ENCODE measurements around the gene TMEM212. TPM values are rescaled to one million over a fixed set of nuclear protein-coding genes. Genes with fewer than 3 reads are reported as not detected.
"Not testable (repeated sequence)": the region's sequence is repeated elsewhere in the genome, so short reads cannot be mapped to it uniquely, and the experiment has no call there.

The TMEM212 gene
- total RNA-seq, 1 experiment from 2014 or later: 0.05 TPM

DNA sequence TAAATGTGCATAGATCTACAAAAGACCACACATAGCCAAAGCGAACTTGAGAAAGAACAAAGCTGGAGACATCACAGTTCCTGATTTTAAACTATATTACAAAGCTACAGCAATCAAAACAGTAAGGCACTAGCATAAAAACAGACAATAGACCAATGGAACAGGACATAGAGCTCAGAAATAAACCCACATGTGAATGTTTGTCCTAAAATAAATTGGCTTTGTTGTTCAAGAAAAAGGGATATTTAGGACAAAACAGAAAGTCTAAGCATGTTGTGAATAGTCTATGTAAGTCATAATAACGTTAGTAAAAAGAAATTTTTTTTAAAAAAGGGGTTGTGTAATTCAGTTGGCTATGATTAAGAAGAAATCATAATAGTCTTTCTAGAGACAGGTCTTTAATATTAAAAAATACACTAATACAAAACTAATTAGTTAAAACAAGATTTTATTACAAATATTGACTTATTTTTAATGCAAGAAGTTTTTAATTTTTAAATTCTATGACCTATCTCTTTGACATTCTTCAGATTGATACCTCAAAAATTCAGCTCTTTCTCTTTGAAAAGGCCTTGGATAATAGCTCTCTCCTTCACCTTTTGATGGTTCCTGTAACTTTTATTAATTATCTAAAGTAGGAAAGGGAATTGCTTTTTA is 11.6 kb downstream of the TMEM212 start:
- DNase-seq (ENCODE audit: low spot score): no peak

DNA sequence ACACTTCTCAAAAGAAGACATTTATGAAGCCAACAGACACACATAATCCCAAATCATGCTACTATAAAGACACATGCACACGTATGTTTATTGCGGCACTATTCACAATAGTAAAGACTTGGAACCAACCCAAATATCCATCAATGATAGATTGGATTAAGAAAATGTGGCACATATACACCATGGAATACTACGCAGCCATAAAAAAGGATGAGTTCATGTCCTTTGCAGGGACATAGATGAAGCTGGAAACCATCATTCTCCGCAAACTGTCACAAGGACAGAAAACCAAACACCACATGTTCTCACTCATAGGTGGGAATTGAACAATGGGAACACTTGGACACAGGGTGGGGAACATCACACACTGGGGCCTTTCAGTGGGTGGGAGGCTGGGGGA is 15.6 kb downstream of the TMEM212 start:
- not testable (repeated sequence) for DNase-seq (ENCODE audit: low spot score)

DNA sequence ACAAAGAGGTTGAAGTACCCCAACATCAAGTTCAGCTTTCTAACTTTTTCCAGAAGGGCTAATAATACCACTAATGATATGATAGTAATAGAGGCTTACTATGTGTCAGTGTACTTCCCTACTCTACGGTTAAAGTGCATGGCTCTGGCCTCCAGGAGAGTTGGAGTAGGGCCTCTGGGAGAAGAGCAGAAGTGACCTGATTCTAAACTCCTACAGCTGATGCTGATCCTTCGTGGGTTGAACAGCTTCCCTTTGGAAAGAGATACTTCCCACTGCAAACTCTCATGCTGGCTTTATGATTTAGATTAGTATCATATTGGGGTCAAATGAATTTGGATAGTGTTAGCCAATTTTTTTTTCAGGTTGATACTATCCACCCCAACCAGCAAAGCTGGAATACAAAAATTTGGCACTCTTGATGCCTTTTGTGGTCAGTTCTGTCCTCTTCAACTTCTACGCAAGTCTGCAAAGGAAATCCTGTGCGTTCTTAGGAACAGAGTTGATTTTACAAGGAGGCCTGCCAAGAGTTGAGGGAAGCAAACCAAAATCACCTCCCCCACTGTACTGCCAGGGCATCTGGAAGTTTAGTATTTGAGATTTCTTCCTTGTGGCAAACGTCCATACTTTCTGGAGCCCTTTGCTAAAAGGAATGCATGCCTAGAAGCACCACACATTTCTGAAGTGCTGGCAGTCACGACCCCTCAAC is 17.8 kb downstream of the TMEM212 start:
- DNase-seq (ENCODE audit: low spot score): no peak

DNA sequence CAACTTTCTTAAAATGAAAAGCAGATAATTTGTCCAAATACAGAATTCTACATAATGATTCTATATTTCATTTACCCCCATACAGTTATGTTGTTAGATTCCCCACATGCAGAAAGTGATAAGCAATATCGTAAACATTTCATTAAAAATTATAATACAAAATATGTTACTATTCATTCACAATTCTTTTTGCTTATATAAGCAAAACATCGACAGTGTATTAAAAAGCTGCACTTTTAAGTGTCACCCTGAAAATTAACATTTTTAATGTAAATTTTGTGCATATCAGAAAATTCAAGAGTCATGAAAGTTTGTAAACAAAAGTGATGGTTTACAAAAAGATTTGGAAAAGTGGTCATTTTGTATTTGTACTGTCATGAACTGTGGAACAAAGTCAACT is 19.2 kb downstream of the TMEM212 start:
- no peak for DNase-seq (ENCODE audit: low spot score)

DNA sequence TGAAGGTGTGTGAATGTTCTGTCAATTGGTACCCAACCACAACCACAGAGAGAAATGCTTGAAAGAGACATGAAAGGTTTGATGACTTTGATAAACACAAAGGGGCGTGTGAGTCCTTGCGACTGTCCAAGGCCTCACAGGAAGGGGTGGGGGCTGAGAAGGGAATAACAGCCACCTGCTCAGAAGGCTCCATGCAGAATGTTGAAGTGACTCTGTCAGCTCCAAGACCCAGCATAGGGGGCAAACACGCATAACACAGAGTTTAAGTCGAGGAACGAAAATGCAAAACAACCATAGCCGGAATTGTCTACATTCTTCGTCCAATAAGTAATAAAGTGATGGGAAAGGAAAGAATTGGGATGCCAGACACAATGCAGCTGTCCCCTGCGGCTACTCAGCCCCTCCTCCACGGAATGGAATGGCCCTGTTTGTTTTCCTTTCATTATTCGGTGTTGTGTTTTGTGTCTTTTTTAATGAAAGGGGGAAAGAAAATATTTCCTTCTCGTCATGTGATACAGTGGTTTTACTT is 19.9 kb downstream of the TMEM212 start:
- no peak for DNase-seq (ENCODE audit: low spot score)

DNA sequence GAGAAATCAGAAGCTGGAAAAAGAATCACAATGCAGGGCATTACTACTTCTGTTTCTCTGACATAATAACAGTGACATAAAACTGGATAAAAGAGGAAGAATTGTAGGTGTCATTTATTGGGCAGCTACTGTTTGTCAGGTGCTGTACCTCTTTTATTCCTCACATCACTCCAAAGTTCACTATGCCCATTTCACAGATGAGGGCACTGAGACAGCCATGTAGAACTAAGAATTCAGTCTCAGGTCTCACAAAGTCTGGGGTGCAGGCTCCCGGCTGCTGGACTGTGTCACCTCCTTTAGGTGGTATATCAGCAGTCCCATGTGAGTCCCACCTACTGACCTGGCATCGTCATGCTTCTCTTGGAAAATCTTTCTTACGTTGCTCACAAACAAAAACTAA is 20.8 kb downstream of the TMEM212 start:
- no peak for DNase-seq (ENCODE audit: low spot score)

DNA sequence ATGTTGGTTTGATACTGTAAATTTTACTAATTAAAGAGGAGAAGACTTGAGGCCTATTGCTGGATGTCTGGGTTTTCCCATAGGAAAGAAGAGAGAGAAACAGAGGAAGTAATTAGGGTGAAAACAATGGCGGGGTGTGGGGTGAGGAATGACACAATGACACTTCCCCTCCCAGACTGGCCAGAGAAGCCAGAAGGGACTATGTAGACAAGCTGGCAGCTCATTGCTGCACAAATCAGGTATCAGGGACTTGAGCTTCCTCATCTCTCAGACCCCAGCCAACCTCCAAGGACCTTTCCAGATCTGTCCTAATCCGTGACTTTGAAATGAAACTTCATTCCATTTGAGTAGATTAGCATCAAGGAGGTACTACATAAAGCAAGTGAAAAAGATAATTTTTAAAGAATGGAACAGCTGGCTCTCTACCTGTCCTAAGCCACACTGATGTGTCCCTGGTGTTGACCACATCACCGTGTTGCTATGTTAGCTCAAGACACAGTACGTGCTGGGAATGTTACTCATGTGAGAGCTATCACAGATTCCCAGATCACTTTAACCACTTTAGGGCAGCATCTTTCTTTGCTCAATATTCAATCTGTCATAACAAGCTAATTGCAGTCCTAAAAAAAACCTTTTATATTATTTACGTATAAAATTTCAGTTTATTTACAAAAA is 22.2 kb downstream of the TMEM212 start:
- DNase-seq (ENCODE audit: low spot score): no peak

DNA sequence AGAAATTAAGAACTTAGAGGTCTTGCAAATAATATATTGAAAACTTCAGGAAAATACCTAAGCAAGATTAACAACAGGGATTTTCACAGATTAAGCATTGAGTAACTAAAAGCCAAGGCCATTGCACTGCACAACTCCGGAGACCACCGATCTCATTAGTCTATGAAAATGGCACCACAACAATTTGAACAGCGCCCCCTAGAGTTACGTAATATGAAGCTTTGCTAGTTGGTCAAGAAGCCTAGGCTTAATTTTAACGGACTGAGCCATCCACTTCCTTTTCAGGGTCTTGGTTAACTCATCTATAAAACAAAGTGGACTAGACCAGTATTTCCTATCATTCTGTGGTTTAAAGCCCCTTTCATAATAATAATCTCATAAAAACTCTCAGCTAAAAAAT is 24.8 kb downstream of the TMEM212 start:
- no peak for DNase-seq (ENCODE audit: low spot score)

DNA sequence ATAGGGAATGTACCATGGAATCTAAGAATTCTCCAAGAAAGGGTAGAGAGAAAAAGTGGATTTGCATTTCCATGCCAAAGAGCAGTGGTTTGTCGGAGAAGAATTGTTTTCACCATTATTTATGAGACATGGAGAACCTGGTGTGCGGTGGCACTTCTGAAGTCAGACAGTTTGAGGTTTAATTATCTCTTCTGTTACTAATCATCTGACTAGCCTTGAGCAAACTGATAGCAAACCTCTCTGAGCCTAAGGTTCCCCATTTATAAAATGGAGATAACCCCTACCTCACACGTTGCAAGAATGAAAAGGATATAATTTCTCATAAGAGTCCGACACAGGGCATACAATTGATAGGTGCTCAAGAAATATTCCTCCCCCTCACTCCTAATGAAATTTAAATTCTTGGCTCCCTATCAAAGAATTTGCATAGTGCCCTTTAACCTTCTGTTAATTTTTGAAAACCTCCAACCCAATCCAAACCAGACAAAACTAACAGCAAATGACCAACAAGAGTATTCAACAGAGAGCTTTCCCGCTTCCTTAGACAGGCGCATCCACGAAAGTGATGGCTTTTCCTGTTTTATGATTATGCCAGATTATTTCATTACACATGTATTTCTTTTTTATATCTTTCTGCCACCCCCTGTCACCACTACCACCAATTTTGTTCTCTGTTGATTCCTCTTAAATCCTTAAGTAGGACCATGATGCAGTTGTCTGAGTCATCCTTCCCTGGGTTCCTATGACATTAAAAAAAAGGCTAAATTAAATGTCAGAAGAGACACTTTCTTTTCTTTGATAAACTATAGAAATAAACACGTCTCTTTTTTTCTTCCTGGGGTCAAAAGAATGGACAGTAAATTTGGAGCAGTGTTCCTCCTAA is 28.5 kb downstream of the TMEM212 start:
- no peak for DNase-seq (ENCODE audit: low spot score)

DNA sequence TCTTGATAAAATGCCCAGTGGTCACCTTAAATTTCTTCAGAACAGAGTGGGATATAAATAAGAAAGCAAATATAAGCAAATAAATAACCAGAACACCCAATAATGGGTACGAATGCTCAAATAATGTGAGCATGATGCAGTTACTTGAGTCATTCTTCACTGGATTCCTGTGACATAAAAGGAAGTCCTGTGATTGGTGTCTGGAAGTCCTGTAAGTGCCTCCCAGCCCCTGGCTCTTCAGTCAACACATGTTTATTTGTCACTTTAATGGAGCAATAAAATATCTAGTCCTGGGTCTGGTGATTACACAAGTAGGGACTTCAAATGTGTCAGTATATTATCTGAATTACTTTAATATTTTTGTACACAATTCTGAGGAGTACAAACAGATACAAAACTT is 30.4 kb downstream of the TMEM212 start:
- no peak for DNase-seq (ENCODE audit: low spot score)

DNA sequence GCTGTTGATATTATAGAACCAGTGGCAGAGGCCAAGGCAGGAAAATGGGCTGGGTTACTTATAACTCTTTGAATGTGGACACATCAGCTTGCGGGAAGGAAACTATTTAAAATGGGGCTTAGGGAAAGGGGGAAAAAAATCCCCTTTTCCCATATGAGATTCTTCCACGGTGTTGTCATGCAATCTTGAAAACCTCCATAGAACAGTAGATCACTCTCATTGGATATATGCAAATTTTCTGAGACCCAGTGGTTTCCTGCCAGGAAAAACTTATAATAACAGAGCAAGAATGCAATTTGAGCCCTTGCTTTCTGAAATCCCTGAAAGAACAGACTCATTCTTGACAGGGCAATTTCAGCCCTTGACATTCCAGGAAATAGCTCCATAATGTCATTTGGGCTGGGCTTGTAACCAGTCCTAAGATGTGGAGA is 31.1 kb downstream of the TMEM212 start:
- no peak for DNase-seq (ENCODE audit: low spot score)

DNA sequence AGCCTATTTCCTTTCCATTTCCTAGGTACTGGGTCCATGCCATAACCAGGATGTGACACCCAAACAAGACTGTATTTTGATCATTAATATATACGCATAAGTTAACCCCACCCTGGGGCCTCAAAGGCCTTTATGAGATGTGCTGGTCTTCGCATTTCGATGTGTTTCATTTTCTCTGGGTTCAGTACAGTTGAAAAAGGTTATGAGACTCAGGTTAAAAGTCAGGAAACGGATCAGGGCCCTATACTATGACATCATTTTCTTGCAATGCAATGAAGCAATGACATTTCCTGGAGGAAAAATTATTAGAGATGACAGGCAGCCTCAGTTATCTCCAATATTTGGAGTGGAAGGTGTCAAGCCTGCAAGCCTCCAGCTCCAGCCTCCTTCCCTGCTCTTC is 31.7 kb downstream of the TMEM212 start:
- no peak for DNase-seq (ENCODE audit: low spot score)

DNA sequence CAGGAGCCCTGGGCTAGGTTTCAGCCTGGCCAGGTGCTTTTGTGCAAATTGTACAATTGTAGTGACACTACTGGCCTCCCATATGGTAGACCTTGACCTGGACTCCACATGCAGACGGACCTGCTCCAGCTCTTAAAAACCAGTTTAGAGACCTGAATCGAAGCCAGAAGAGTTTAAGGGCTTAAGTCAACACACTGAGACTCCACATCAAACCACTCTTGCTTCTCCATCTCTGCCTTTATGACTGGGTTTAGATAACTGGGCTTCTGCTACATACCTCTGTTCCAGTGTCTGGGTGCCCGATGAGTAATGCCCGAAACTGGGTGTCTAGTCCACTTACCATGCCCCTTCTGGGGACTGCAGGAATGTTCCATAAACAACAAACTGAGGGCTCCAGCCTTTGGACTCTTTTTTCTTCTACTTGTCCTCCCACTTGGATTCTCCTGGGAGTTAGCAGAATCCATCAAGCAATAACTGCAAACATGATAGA is 32.8 kb downstream of the TMEM212 start:
- DNase-seq (ENCODE audit: low spot score): no peak

DNA sequence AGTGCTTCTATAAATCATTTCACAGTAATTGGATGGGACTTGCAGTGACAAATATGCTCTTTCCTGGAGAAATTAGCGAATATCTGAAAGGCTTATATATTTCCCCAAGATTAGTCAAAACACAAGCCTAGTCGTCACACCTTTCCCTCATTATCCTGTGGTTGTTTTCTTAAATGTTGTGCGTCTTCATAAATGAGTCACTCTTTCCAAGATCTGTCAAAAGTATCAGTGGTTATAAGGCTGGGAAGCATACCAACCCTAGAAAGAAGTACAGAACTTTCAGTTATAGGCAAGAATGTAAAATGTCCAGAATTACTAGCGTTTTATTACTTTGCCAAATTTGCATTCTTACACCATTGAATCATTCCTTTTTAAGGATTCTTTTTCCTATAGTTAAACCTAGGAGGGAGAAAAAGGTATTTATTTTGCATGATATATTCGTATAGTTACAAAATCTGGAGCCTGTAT is 33.6 kb downstream of the TMEM212 start:
- no peak for DNase-seq (ENCODE audit: low spot score)

DNA sequence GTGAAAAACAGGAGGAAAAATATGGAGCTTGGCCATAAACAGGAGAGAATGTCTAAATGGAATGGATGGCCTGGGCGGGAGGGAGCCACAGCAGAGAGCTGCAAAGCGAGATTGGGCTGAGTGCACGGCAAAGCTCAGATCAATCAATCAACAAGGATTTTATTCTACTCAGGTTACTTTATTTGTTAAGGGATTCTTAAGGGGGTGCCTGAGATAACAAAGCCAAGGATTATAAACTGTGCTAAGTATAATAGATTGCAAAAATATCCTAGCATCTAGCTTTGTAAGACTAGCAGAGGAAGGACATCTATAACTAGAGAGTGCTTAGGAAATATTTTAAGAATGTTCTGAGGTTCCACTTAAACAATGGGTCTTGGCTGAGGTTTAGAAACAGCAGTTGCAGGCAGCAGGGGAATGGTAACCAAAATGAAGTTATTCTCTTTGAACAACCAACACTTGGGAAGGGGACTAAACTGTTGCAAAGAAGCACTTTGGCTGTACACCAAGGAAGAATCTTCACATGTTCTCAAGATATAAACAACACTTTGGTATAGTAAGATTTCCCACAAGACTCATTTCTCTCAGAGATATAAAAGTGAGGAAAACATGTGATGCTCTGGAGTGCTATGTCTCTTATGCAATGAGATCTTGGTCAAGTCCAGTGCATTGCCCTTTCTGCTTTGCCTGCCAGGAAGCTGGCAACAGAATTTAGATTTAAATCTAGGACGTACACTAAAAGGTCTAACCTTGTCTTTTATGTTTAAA is 35.5 kb downstream of the TMEM212 start:
- DNase-seq (ENCODE audit: low spot score): no peak

DNA sequence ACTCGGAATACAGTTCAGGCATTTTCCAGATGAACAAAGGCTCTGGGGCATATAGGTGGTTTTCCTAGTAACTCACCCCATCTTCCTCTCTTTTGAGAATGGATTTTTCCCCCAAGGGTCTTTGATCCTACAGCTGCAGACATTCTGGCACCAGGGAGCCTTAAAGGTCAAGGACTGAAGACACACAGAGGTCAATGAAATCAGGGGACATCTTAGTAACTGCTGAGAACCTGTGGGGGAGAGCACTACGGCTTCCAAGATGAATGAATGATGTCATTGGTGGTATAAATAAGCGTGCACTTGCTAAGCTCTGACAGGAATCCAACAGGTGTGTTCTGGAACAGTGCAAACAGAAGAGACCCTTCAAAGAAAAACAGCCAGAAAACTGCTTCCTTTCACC is 36.3 kb downstream of the TMEM212 start:
- DNase-seq (ENCODE audit: low spot score): no peak

DNA sequence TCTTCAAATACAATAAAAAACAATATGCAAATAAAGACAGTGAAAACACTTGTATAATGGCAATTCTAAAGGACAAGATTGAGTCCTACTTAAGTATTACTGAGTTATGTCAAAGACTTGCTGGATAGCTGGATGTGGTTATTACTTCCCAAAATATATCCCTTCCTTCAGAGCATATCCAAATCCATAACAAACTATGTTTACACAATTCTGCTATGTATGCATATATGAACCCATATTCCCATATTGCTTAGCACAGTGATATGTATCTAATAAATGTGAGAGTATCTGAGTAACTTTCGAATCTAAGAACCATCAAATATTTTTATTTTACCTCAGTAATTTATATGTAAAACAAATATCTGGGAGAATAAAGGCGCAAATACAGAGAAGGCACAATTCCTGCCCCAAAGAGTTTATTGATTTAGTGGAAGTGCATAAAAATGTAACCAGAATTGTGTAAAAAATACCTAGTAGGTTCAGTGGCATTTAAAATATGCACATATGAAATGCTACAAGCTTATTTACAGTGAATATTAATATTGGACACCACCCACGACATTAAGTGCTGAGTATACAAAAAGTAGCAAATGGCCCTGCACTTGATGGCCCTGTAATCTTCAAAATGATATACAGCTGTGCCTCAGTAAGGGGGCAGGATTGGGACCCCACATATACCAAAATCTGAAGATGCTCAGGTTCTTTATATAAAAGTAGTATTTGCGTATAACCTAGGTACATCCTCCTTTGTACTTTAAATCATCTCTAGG is 37.1 kb downstream of the TMEM212 start:
- DNase-seq (ENCODE audit: low spot score): no peak

DNA sequence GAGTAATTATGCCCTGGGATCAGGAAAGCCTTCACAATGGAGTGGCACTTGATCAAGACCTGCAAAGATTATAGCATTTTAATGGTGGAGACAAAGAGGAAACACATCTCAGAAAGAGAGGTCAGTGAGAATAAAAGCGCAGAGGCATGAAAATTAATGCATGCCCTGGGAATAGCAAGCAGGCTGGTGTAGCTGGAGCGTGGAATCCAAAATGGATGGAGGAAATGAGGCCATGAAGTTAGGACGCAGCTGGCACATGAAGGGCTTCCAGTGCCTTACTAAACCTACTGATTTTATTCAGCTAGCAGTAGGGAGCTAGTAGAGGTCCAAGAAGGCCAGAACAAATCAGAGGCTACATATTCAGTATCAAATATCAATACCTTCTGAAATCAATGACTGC is 38.1 kb downstream of the TMEM212 start:
- DNase-seq (ENCODE audit: low spot score): no peak

DNA sequence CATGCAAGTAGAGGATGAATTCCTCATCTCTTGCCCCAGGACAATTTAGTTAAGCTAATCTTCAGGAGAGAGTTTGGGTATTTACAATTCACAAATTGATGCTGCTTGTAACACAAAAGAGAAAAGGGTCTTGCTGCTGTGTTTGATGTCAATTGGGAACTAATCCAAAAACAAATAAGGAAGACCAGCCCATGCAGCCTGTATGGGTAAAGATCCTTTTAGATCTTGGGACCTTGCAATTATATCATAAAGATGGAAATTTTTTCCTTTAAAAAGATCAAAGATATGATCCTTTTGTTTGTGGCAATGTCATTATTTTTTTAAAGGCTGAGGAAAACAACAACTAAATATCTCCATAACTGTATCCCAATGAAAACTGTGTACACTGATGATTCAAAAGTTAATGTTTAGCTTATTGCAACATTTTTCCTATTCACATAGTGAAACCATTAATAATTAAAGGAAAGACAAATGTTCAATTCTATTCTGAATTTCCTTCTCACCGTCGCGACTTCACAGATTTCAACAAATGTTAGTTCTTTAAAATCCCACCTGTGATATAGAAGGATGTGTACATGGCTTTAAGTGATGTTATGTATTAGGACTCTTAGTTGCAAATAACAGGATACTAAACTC is 40.2 kb downstream of the TMEM212 start:
- peak; percentile 58 for DNase-seq (ENCODE audit: low spot score)

Measured in HT-29 (cell line).